Lung (tissue), 12 donors: ENCODE data around the gene TBCB. TPM values are rescaled to one million over a fixed set of nuclear protein-coding genes. Genes with fewer than 3 reads are reported as not detected.

Source experiments
- ATAC-seq: fragments of 200-7000 bp; cut with Tn5 transposase; one replicate; pipeline ENCODE4 v1.9.1; 2020; ENCODE audit warnings: moderate number of reproducible peaks; ENCODE audit not compliant: insufficient read depth, low FRiP score
- DNase-seq, 3 donors: peaks; one replicate each; pipeline ENCODE4 v3.0.0-alpha.2; 2013 to 2017
- H3K27ac ChIP-seq, 2 donors: one replicate each; pipeline ENCODE4 v1.5.1; 2013; ENCODE audit warnings: mild to moderate bottlenecking in 2 of 2, moderate library complexity in 2 of 2, control low read depth in 1 of 2, inconsistent platforms in 1 of 2, low read depth in 1 of 2, low read length in 1 of 2
- H3K27me3 ChIP-seq, 3 donors: one replicate each; pipeline ENCODE4 v1.5.1; 2013; ENCODE audit warnings: low read length in 2 of 3; ENCODE audit not compliant: control insufficient read depth in 3 of 3, insufficient read depth in 3 of 3
- H3K36me3 ChIP-seq, 4 donors: one replicate each; pipeline ENCODE4 v1.5.1; 2013; ENCODE audit warnings: low read length in 4 of 4, mild to moderate bottlenecking in 1 of 4, moderate library complexity in 1 of 4; ENCODE audit not compliant: control insufficient read depth in 4 of 4, insufficient read depth in 4 of 4
- H3K4me1 ChIP-seq, 5 donors: one replicate each; pipeline ENCODE4 v1.5.1; 2013; ENCODE audit warnings: low read length in 5 of 5, mild to moderate bottlenecking in 2 of 5, moderate library complexity in 1 of 5; ENCODE audit not compliant: control insufficient read depth in 5 of 5, insufficient read depth in 5 of 5
- H3K4me3 ChIP-seq: one replicate; pipeline ENCODE4 v1.5.1; 2013; ENCODE audit warnings: mild to moderate bottlenecking, control low read depth, moderate library complexity
- H3K9ac ChIP-seq, 2 donors: one replicate each; pipeline ENCODE4 v1.5.1; 2013; ENCODE audit warnings: low read length in 2 of 2, control low read depth in 1 of 2; ENCODE audit not compliant: insufficient read depth in 1 of 2
- H3K9me3 ChIP-seq, 4 donors: one replicate each; pipeline ENCODE4 v1.5.1; 2013; ENCODE audit warnings: low read length in 3 of 4, mild to moderate bottlenecking in 1 of 4, moderate library complexity in 1 of 4; ENCODE audit not compliant: control insufficient read depth in 4 of 4, insufficient read depth in 3 of 4
- WGBS, 2 donors: extraction: QIAGEN DNeasy Blood & Tissue Kit; methylation state at CpG; one replicate each; pipeline ENCODE4 v1.1.7; 2013; 5-methylcytosine and 5-hydroxymethylcytosine counted together
- polyA plus RNA-seq, 2 donors: library from polyadenylated mRNA; stranded (reverse); fragments of 200-250 nt; gene quantifications; one replicate each; pipeline ENCODE4 v1.2.1, GENCODE V29; 2013
- total RNA-seq, 2 donors: library from RNA; depleted of rRNA in 1 of 2; stranded (reverse); fragments of >200 nt in 1 of 2; gene quantifications; one replicate each; pipeline ENCODE4 v1.2.1, GENCODE V29; 2014 to 2021
- TF ChIP-seq, protein P1 (sequence below): IDR thresholded peaks from 2 replicates; pipeline ENCODE4 v1.5.1; 2012; ENCODE audit warnings: mild to moderate bottlenecking; ENCODE audit errors: control extremely low read depth, extremely low read depth
- donor health status: control.
- donor health status: control.
- donor health status: Bipolar disorder and iron deficiency.
- donor health status: healthy.
- donor health status: DM: yes; HTN: yes; CAD: no.

The TBCB gene
- total and polyA plus RNA-seq, 4 donors: 63.1 to 213 (median 150) TPM

DNA sequence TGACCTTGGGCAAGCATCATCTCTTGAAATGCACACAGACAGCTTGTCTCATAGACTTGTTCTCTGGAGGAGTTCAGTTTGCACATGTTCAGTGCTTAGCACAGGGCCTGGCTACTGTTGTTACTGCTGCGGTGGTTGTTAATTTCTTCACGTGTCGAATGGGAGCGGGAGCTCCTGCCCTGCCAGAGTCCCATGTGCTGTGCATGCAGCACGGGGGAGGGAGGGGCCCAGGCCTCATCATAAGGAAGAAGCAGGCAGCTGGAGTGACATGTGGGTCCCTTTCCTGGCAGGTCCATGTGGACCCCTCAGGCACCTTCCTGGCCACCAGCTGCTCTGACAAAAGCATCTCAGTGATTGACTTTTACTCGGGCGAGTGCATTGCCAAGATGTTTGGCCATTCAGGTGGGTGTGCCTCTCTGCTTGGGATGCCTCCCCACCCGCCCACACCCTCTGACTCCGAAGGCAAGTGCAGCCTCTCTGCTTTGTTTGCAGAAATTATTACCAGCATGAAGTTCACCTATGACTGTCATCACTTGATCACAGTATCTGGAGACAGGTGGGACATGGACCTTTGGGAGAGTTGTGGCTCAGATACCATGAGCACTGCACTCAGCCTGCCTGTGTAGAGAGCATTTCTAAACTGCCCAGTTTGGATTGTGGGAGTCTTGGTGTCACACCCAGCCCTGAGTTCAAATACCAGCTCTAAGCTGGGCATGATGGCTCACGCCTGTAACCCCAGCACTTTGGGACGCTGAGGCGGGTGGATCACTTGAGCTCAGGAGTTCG lies 24.2 kb upstream of the TBCB start:
- peaks cover 0 to 3% (median 0%) of the 10 kb centered on the region in 4 donors for H3K36me3 ChIP-seq
- H3K27me3 ChIP-seq: no peaks in the 10 kb centered on the region
- H3K27ac ChIP-seq: no peak overlapping the region
- DNase-seq: no peak
- H3K9me3 ChIP-seq: no peaks in the 10 kb centered on the region
- WGBS, 2 donors: 80 to 92% methylated on average over 13 of the region's 13 CpGs
- H3K4me1 ChIP-seq: no peaks in the 10 kb centered on the region
- TF ChIP-seq, protein P1, sequence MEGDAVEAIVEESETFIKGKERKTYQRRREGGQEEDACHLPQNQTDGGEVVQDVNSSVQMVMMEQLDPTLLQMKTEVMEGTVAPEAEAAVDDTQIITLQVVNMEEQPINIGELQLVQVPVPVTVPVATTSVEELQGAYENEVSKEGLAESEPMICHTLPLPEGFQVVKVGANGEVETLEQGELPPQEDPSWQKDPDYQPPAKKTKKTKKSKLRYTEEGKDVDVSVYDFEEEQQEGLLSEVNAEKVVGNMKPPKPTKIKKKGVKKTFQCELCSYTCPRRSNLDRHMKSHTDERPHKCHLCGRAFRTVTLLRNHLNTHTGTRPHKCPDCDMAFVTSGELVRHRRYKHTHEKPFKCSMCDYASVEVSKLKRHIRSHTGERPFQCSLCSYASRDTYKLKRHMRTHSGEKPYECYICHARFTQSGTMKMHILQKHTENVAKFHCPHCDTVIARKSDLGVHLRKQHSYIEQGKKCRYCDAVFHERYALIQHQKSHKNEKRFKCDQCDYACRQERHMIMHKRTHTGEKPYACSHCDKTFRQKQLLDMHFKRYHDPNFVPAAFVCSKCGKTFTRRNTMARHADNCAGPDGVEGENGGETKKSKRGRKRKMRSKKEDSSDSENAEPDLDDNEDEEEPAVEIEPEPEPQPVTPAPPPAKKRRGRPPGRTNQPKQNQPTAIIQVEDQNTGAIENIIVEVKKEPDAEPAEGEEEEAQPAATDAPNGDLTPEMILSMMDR: no peak
- no peak for ATAC-seq
- H3K9ac ChIP-seq: no peak overlapping the region
- no peak overlapping the region for H3K4me3 ChIP-seq

DNA sequence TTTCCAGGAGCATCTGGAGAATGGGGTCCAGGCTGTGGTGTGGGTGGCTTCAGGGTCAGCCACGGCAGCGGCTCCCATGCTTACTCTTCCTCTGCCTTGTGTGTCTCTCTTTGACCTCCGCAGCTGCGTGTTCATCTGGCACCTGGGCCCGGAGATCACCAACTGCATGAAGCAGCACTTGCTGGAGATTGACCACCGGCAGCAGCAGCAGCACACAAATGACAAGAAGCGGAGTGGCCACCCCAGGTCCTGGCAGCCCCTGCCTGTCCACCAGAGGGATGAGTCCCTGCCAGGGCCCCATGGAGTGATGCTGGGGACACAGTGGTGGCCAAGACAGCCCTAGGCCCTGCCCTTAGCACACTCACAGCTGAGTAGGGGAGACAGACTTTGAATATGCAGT lies 22.7 kb upstream of the TBCB start:
- DNase-seq (no peak), ATAC-seq (no peak)
- no peaks in the 10 kb centered on the region for H3K27me3 ChIP-seq
- WGBS, 2 donors: 96 to 97% methylated on average over 7 of the region's 7 CpGs
- TF ChIP-seq, protein P1: no peak
- no peak overlapping the region for H3K9ac ChIP-seq
- H3K4me1 ChIP-seq: no peaks in the 10 kb centered on the region
- H3K9me3 ChIP-seq: no peaks in the 10 kb centered on the region
- H3K36me3 ChIP-seq: peaks cover 0 to 3% (median 0%) of the 10 kb centered on the region in 4 donors
- no peak overlapping the region for H3K4me3 ChIP-seq
- no peak overlapping the region for H3K27ac ChIP-seq

DNA sequence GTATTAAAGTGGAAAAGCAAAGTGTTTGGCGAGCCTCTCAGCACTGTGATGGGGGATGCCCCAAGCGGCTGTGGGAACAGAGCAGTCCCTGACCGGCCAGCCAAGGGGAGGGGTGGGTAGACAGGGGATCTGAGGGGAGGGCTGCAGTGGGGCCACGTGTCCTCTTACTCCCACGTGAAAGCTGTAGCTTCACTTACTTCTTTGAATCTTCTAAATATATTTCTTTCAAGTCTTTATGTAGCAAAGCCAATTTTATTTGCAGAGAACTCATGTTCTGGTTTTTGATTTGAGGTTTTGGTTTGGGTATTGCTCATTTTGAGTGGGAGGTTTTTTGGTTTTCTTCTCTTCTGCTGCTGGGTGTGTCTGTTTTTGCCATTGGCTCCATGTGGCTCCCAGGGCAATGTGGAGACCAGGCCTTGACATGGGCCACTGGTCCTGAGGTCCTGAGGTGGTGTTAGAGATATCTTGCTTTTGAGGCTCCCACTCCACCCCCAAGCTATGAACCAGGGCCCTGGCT lies 22.1 kb upstream of the TBCB start:
- no peak overlapping the region for H3K9ac ChIP-seq
- H3K4me1 ChIP-seq: no peaks in the 10 kb centered on the region
- no peaks in the 10 kb centered on the region for H3K9me3 ChIP-seq
- no peaks in the 10 kb centered on the region for H3K27me3 ChIP-seq
- H3K36me3 ChIP-seq: peaks cover 0 to 3% (median 0%) of the 10 kb centered on the region in 4 donors
- no peak for DNase-seq
- H3K4me3 ChIP-seq: no peak overlapping the region
- 89 to 95% methylated on average over 5 of the region's 5 CpGs for WGBS, 2 donors
- no peak overlapping the region for H3K27ac ChIP-seq
- TF ChIP-seq, protein P1: no peak
- ATAC-seq: no peak
